Peyer's patch (tissue), 4 donors: ENCODE measurements around the gene HNRNPLL. TPM values are rescaled to one million over a fixed set of nuclear protein-coding genes. Genes with fewer than 3 reads are reported as not detected.

Experiments used
- DNase-seq, 3 donors: peaks; one replicate each; pipeline ENCODE4 v3.0.0-alpha.2; 2017 to 2019
- H3K27ac ChIP-seq, 4 donors: fragments of 200-600 bp; sonication (generic); one replicate each; pipeline ENCODE4 v1.5.1; 2016 to 2019
- H3K27me3 ChIP-seq, 2 donors: fragments of 200-600 bp; sonication (generic); one replicate each; pipeline ENCODE4 v1.5.1; 2019
- H3K36me3 ChIP-seq, 3 donors: fragments of 200-600 bp; sonication (generic); one replicate each; pipeline ENCODE4 v1.5.1; 2016 to 2019
- H3K4me1 ChIP-seq, 4 donors: fragments of 200-600 bp; sonication (generic); one replicate each; pipeline ENCODE4 v1.5.1; 2016 to 2019
- H3K4me3 ChIP-seq, 4 donors: fragments of 200-600 bp; sonication (generic); 1 replicate in 3 of 4; 2 replicates in 1 of 4; pipeline ENCODE4 v1.5.1; 2016 to 2019; ENCODE audit warnings: mild to moderate bottlenecking in 1 of 4
- H3K9me3 ChIP-seq, 4 donors: fragments of 200-600 bp; sonication (generic); one replicate each; pipeline ENCODE4 v1.5.1; 2016 to 2019; ENCODE audit warnings: mild to moderate bottlenecking in 1 of 4
- POLR2A ChIP-seq, 2 donors: fragments of 450-650 bp; IDR thresholded peaks; one replicate each; pipeline ENCODE4 v1.5.1; 2017; ENCODE audit warnings: antibody characterized with exemption in 2 of 2, mild to moderate bottlenecking in 2 of 2, moderate library complexity in 2 of 2
- total RNA-seq, 4 donors: library from RNA; depleted of rRNA; stranded (reverse); fragments of >200 nt; gene quantifications; one replicate each; pipeline ENCODE4 v1.1.0, GENCODE V29; 2016
- TF ChIP-seq, protein P1 (sequence below), 6 experiments: fragments of 450-650 bp in 4 of 6; fragments of 200-600 bp in 2 of 6; sonication (generic) in 1 of 6; IDR thresholded peaks; one replicate each; pipeline ENCODE4 v1.5.1; 2017 to 2019; ENCODE audit warnings: antibody characterized with exemption in 6 of 6, mild to moderate bottlenecking in 3 of 6, moderate library complexity in 1 of 6

Gene HNRNPLL
- total RNA-seq, 4 donors from 2014 or later: 33.3 to 70.1 (median 48.0) TPM

DNA sequence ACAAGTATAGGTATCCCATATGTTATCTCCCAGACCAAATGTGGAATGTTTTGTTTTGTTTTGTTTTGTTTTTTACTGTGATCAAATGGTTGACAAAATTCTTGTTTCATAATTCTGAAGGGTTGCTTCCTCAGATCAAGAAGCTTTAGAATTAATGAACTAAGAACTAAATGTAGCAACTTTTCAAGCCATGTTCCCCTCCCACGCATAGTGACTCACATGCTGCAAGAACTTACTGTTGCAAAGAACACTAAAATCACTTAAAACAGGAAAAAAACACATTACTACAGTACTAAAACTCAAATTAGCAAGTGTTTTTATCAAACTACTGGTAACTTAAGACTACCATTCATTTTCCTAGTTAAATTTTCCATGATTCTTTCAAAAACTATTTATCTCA is 30.6 kb downstream of the HNRNPLL start:
- H3K27ac ChIP-seq: no peak overlapping the region
- no peak for DNase-seq
- H3K9me3 ChIP-seq: no peaks in the 10 kb centered on the region
- H3K4me1 ChIP-seq: no peaks in the 10 kb centered on the region
- H3K27me3 ChIP-seq: no peaks in the 10 kb centered on the region
- TF ChIP-seq, protein P1, sequence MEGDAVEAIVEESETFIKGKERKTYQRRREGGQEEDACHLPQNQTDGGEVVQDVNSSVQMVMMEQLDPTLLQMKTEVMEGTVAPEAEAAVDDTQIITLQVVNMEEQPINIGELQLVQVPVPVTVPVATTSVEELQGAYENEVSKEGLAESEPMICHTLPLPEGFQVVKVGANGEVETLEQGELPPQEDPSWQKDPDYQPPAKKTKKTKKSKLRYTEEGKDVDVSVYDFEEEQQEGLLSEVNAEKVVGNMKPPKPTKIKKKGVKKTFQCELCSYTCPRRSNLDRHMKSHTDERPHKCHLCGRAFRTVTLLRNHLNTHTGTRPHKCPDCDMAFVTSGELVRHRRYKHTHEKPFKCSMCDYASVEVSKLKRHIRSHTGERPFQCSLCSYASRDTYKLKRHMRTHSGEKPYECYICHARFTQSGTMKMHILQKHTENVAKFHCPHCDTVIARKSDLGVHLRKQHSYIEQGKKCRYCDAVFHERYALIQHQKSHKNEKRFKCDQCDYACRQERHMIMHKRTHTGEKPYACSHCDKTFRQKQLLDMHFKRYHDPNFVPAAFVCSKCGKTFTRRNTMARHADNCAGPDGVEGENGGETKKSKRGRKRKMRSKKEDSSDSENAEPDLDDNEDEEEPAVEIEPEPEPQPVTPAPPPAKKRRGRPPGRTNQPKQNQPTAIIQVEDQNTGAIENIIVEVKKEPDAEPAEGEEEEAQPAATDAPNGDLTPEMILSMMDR (IDR thresholded peaks at IDR 0.05): no peak
- no peak for TF ChIP-seq POLR2A (IDR thresholded peaks at IDR 0.05)
- no peak overlapping the region for H3K4me3 ChIP-seq
- H3K36me3 ChIP-seq: peaks cover 0 to 63% (median 0%) of the 10 kb centered on the region in 3 donors

DNA sequence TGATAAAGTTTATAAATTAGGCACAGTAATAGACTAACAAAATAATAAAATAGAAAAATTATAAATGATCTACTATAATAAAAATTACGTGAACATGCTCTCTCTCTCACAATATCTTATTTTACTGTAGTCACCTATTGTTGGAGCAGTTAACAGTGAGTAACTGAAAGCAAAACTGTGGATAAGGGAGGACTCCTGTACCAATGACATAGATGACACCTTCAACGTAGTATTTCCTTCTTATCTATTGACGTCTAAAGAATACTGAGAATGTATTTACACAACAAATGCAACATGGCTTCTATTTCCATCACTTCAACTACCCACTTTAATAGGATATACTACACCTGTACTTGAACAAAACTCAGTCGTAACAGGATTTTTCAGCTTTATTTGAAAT is 31.5 kb downstream of the HNRNPLL start:
- H3K4me3 ChIP-seq: no peak overlapping the region
- H3K27me3 ChIP-seq: no peaks in the 10 kb centered on the region
- H3K9me3 ChIP-seq: no peaks in the 10 kb centered on the region
- no peak for DNase-seq
- TF ChIP-seq, protein P1 (IDR thresholded peaks at IDR 0.05): no peak
- no peak for TF ChIP-seq POLR2A (IDR thresholded peaks at IDR 0.05)
- H3K4me1 ChIP-seq: no peaks in the 10 kb centered on the region
- H3K27ac ChIP-seq: no peak overlapping the region
- peaks cover 0 to 61% (median 0%) of the 10 kb centered on the region in 3 donors for H3K36me3 ChIP-seq

DNA sequence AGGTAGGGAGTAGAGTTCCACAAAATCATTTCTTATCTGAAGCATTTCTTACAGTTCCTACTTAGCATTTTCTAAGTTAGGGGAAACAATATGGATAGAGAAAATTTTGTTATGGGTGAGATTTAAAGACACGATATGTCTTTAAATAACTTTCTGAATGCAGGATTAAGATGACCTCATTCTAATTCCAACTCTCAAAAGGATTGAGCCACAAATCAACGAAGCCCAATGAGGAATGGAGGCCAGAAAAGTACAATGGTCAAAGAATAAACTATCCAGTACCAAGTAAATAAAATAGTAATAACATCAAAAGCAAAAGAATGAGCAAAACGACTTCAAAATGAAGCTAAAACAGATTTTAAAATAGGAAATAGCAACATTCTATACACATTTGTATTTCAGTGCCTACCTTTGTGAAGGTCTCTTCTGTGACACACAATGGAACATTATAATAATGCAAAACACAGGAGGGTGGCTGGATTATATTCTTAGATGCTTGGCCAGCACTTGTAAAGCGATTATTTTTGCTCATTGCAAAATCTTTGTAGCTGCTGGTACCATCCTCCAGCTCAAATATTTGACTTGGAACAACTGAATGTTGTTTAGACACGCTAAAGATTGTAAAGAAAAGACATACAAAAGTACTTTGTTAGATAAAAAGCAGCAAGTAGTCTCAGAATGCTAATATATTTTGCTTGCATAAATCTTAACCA is 33.8 kb downstream of the HNRNPLL start:
- H3K27ac ChIP-seq: no peak overlapping the region
- TF ChIP-seq, protein P1 (IDR thresholded peaks at IDR 0.05): no peak
- no peak for TF ChIP-seq POLR2A (IDR thresholded peaks at IDR 0.05)
- H3K4me3 ChIP-seq: no peak overlapping the region
- H3K36me3 ChIP-seq: peaks cover 0 to 72% (median 0%) of the 10 kb centered on the region in 3 donors
- no peak for DNase-seq
- H3K9me3 ChIP-seq: no peaks in the 10 kb centered on the region
- no peaks in the 10 kb centered on the region for H3K4me1 ChIP-seq
- no peaks in the 10 kb centered on the region for H3K27me3 ChIP-seq

DNA sequence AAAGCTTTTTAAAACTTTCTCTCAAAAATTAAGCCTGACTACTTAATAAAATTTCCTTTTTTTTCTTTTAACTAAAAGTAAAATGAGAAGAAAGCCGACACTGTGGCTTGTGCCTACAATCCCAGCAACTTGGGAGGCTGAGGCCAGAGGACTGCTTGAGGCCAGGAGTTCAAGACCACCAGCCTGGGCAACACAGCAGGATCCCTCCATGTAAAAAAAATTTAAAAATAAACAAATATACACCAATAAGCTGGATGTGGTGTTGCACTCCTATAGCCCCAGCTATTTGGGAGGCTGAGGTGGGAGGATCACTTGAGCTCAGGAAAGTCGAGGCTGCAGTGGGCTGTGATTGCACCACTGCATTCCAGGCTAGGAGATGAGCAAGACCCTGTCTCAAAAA is 37.4 kb downstream of the HNRNPLL start:
- H3K27ac ChIP-seq: no peak overlapping the region
- DNase-seq: no peak
- H3K36me3 ChIP-seq: peaks cover 0 to 67% (median 0%) of the 10 kb centered on the region in 3 donors
- no peaks in the 10 kb centered on the region for H3K4me1 ChIP-seq
- no peak overlapping the region for H3K4me3 ChIP-seq
- H3K9me3 ChIP-seq: no peaks in the 10 kb centered on the region
- TF ChIP-seq POLR2A (IDR thresholded peaks at IDR 0.05): no peak
- TF ChIP-seq, protein P1 (IDR thresholded peaks at IDR 0.05): no peak
- no peaks in the 10 kb centered on the region for H3K27me3 ChIP-seq

DNA sequence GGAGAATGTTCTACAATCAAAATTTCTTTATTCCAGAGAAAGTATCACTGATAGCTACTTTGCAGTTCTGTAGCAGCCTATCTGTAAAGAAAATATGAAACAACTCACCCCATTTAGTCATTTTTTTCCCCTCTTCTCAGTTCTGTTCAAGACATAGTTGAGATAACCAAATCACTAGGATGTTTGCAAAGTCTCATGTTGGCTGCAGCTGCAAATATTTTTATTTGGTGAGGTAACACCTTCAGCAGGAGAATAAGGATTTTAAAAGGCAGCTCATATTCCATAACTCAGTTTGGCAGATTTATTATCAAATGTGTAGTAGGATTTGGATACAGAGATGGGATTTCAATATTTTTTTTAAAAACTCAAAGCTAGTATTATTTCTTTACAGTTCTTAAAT is 41.0 kb downstream of the HNRNPLL start:
- Histone ChIP-seq H3K4me3 (no peak overlapping the region), H3K27me3 (no peaks in the 10 kb centered on the region), H3K36me3 (peaks cover 0 to 39% (median 0%) of the 10 kb centered on the region in 3 donors), H3K27ac (no peak overlapping the region), H3K9me3 (no peaks in the 10 kb centered on the region), H3K4me1 (no peaks in the 10 kb centered on the region)
- TF ChIP-seq POLR2A (IDR thresholded peaks at IDR 0.05): no peak
- TF ChIP-seq, protein P1 (IDR thresholded peaks at IDR 0.05): no peak
- no peak for DNase-seq
